H9 (cell line): ENCODE results near the gene HIRA. TPM values are rescaled to one million over a fixed set of nuclear protein-coding genes. Genes with fewer than 3 reads are reported as not detected.

Source experiments
- DNase-seq: peaks from one replicate; pipeline ENCODE4 v3.0.0-alpha.2; 2017
- H2AFZ ChIP-seq: one replicate; pipeline ENCODE4 v1.6.1; 2013; ENCODE audit warnings: mild to moderate bottlenecking, low read length, control low read depth, moderate library complexity
- H2AK5ac ChIP-seq: 2 replicates; pipeline ENCODE4 v1.6.1; 2013; ENCODE audit warnings: low read length, control low read depth, mixed read lengths; ENCODE audit not compliant: insufficient read length
- H2BK120ac ChIP-seq: one replicate; pipeline ENCODE4 v1.6.1; 2013; ENCODE audit warnings: low read depth, mild to moderate bottlenecking, low read length, control low read depth, inconsistent platforms; ENCODE audit not compliant: poor library complexity, severe bottlenecking
- H2BK12ac ChIP-seq: 2 replicates; pipeline ENCODE4 v1.6.1; 2013; ENCODE audit warnings: low read length, control low read depth, mixed read lengths, low read depth; ENCODE audit not compliant: insufficient read length
- H2BK15ac ChIP-seq: 2 replicates; pipeline ENCODE4 v1.6.1; 2013; ENCODE audit warnings: low read depth, low read length, control low read depth
- H2BK20ac ChIP-seq: one replicate; pipeline ENCODE4 v1.6.1; 2013; ENCODE audit warnings: low read depth, mild to moderate bottlenecking, low read length, control low read depth, inconsistent platforms; ENCODE audit not compliant: poor library complexity, severe bottlenecking
- H2BK5ac ChIP-seq: 2 replicates; pipeline ENCODE4 v1.6.1; 2013; ENCODE audit warnings: low read length, control low read depth, mixed read lengths; ENCODE audit not compliant: insufficient read length
- H3K14ac ChIP-seq: 2 replicates; pipeline ENCODE4 v1.6.1; 2013; ENCODE audit warnings: low read length, control low read depth; ENCODE audit not compliant: insufficient read depth
- H3K18ac ChIP-seq: 2 replicates; pipeline ENCODE4 v1.6.1; 2013; ENCODE audit warnings: low read depth, mild to moderate bottlenecking, mixed read lengths, low read length, control low read depth; ENCODE audit not compliant: insufficient read length
- H3K23ac ChIP-seq: 2 replicates; pipeline ENCODE4 v1.6.1; 2013; ENCODE audit warnings: low read length, control low read depth, mixed read lengths, low read depth; ENCODE audit not compliant: insufficient read length
- H3K23me2 ChIP-seq: 2 replicates; pipeline ENCODE4 v1.6.1; 2013; ENCODE audit warnings: low read depth, mild to moderate bottlenecking, mixed read lengths, low read length, control low read depth; ENCODE audit not compliant: insufficient read length, poor library complexity, severe bottlenecking
- H3K27ac ChIP-seq: 2 replicates; pipeline ENCODE4 v1.5.1; 2013; ENCODE audit warnings: low read length, control low read depth, mixed read lengths, low read depth; ENCODE audit not compliant: insufficient read length
- H3K27me3 ChIP-seq: 2 replicates; pipeline ENCODE4 v1.6.1; 2013; ENCODE audit warnings: low read length, control low read depth, inconsistent platforms; ENCODE audit not compliant: insufficient read depth
- H3K4ac ChIP-seq: 2 replicates; pipeline ENCODE4 v1.6.1; 2013; ENCODE audit warnings: low read depth, mild to moderate bottlenecking, control low read depth, inconsistent platforms, low read length, moderate library complexity
- H3K4me1 ChIP-seq: 2 replicates; pipeline ENCODE4 v1.6.1; 2013; ENCODE audit warnings: low read length, control low read depth, inconsistent platforms; ENCODE audit not compliant: insufficient read depth
- H3K4me2 ChIP-seq: 2 replicates; pipeline ENCODE4 v1.6.1; 2013; ENCODE audit warnings: low read length, control low read depth, mixed read lengths; ENCODE audit not compliant: insufficient read length, insufficient read depth
- H3K56ac ChIP-seq: 2 replicates; pipeline ENCODE4 v1.6.1; 2013; ENCODE audit warnings: low read depth, mild to moderate bottlenecking, mixed read lengths, low read length, control low read depth; ENCODE audit not compliant: insufficient read length
- H3K79me1 ChIP-seq: 2 replicates; pipeline ENCODE4 v1.6.1; 2013; ENCODE audit warnings: low read depth, mild to moderate bottlenecking, moderate library complexity, low read length, control low read depth, inconsistent platforms; ENCODE audit not compliant: insufficient read depth, poor library complexity, severe bottlenecking
- H3K79me2 ChIP-seq: 2 replicates; pipeline ENCODE4 v1.6.1; 2013; ENCODE audit warnings: low read length, control low read depth, inconsistent platforms; ENCODE audit not compliant: insufficient read depth
- H3K9ac ChIP-seq: 2 replicates; pipeline ENCODE4 v1.6.1; 2013; ENCODE audit warnings: low read length, control low read depth, mixed read lengths; ENCODE audit not compliant: insufficient read length; ENCODE audit errors: extremely low read depth
- H3K9me3 ChIP-seq: one replicate; pipeline ENCODE4 v1.6.1; 2013; ENCODE audit warnings: low read depth, low read length, inconsistent platforms; ENCODE audit not compliant: control insufficient read depth
- H3T11ph ChIP-seq: one replicate; pipeline ENCODE4 v1.6.1; 2013; ENCODE audit warnings: mild to moderate bottlenecking, low read length, control low read depth, inconsistent platforms
- H4K20me1 ChIP-seq: one replicate; pipeline ENCODE4 v1.6.1; 2013; ENCODE audit not compliant: control insufficient read depth, insufficient read length, insufficient read depth
- H4K5ac ChIP-seq: 2 replicates; pipeline ENCODE4 v1.6.1; 2013; ENCODE audit warnings: low read depth, mild to moderate bottlenecking, mixed read lengths, low read length, control low read depth; ENCODE audit not compliant: insufficient read length
- H4K8ac ChIP-seq: replicated peaks from 2 replicates; pipeline ENCODE4 v1.6.1; 2013; ENCODE audit warnings: low read length, control low read depth, mixed read lengths, low read depth; ENCODE audit not compliant: insufficient read length
- H4K91ac ChIP-seq: 2 replicates; pipeline ENCODE4 v1.6.1; 2013; ENCODE audit warnings: low read depth, mild to moderate bottlenecking, moderate library complexity, mixed read lengths, low read length, control low read depth; ENCODE audit not compliant: insufficient read length
- H3K27ac Mint-ChIP-seq, 3 experiments: 2 replicates in 2 of 3; 3 replicates in 1 of 3; pipeline ENCODE4 v1.8.0; 2020 to 2021; ENCODE audit warnings: mixed read lengths in 3 of 3, mild to moderate bottlenecking in 1 of 3, moderate library complexity in 1 of 3
- H3K27me3 Mint-ChIP-seq: 2 replicates; pipeline ENCODE4 v1.8.0; 2021; ENCODE audit warnings: low read depth, mild to moderate bottlenecking, moderate library complexity, mixed read lengths
- H3K36me3 Mint-ChIP-seq, 3 experiments: 2 replicates in 2 of 3; 3 replicates in 1 of 3; pipeline ENCODE4 v1.8.0; 2020 to 2021; ENCODE audit warnings: low read depth in 3 of 3, mixed read lengths in 3 of 3; ENCODE audit not compliant: insufficient read depth in 1 of 3
- H3K4me1 Mint-ChIP-seq, 2 experiments: 2 replicates each; pipeline ENCODE4 v1.8.0; 2020; ENCODE audit warnings: mixed read lengths in 2 of 2
- H3K4me3 Mint-ChIP-seq, 2 experiments: 2 replicates in 1 of 2; 3 replicates in 1 of 2; pipeline ENCODE4 v1.8.0; 2020 to 2021; ENCODE audit warnings: mild to moderate bottlenecking in 2 of 2, mixed read lengths in 2 of 2, moderate library complexity in 1 of 2
- H3K9me3 Mint-ChIP-seq, 2 experiments: 2 replicates in 1 of 2; 3 replicates in 1 of 2; pipeline ENCODE4 v1.8.0; 2020; ENCODE audit warnings: mild to moderate bottlenecking in 2 of 2, mixed read lengths in 2 of 2, moderate library complexity in 1 of 2
- WGBS: extraction: QIAGEN DNeasy Blood & Tissue Kit; methylation state at CpG from one replicate; pipeline ENCODE4 v1.1.7; 2013; ENCODE audit warnings: missing lambda C conversion rate, low lambda C conversion rate, mixed read lengths; ENCODE audit not compliant: insufficient read length; ENCODE audit errors: extremely low coverage; 5-methylcytosine and 5-hydroxymethylcytosine counted together
- total RNA-seq: library from RNA; stranded (reverse); gene quantifications from 2 replicates; pipeline ENCODE4 v1.2.1, GENCODE V29; 2021
- TF ChIP-seq, protein P1 (sequence below): fragments of 200-600 bp; sonication (generic); conservative IDR thresholded peaks from 3 replicates; pipeline ENCODE4 v1.8.0; 2021; ENCODE audit warnings: antibody characterized with exemption, mild to moderate bottlenecking

The HIRA gene
- total RNA-seq, 1 experiment from 2014 or later, result 51.9 TPM

GRCh38 chr22:19478901-19479354 lies 47.4 kb upstream of the HIRA start, which contains the start of gene UFD1:
UFD1 (minus strand) TSS chr22:19479193; CDS start chr22:19479085, 108 bp downstream.
- Histone ChIP-seq H4K8ac (no peak within 1 kb of the TSS), H3K9ac (peak within 1 kb of the TSS; percentile 96), H2BK120ac (peak within 1 kb of the TSS; percentile 95), H2BK12ac (peak within 1 kb of the TSS; percentile 95), H2BK20ac (no peak within 1 kb of the TSS), H3K79me2 (peaks cover 20% of the 10 kb centered on the region; the same call in 1 of the 2 replicates), H3K27me3 (no peaks in the 10 kb centered on the region), H3K4me1 (peaks cover 3% of the 10 kb centered on the region), H3K9me3 (no peaks in the 10 kb centered on the region), H2BK5ac (peak within 1 kb of the TSS; percentile 98), H3K4ac (no peak within 1 kb of the TSS; the same call in 1 of the 2 replicates), H2AFZ (peak within 1 kb of the TSS; percentile 93), H4K20me1 (no peaks in the 10 kb centered on the region), H3K18ac (peak within 1 kb of the TSS; percentile 99), H3K23ac (no peak within 1 kb of the TSS), H3K4me2 (peak within 1 kb of the TSS; percentile 75), H3T11ph (peak within 1 kb of the TSS; percentile 98), H4K5ac (peak within 1 kb of the TSS; percentile 97), H3K23me2 (peaks cover 13% of the 10 kb centered on the region), H4K91ac (peak within 1 kb of the TSS; percentile 48), H2AK5ac (no peak within 1 kb of the TSS), H3K14ac (peak within 1 kb of the TSS; percentile 98), H3K56ac (peak within 1 kb of the TSS; percentile 97), H3K27ac (peak within 1 kb of the TSS; percentile 93), H2BK15ac (no peak within 1 kb of the TSS), H3K79me1 (no peaks in the 10 kb centered on the region)
- TF ChIP-seq, protein P1, sequence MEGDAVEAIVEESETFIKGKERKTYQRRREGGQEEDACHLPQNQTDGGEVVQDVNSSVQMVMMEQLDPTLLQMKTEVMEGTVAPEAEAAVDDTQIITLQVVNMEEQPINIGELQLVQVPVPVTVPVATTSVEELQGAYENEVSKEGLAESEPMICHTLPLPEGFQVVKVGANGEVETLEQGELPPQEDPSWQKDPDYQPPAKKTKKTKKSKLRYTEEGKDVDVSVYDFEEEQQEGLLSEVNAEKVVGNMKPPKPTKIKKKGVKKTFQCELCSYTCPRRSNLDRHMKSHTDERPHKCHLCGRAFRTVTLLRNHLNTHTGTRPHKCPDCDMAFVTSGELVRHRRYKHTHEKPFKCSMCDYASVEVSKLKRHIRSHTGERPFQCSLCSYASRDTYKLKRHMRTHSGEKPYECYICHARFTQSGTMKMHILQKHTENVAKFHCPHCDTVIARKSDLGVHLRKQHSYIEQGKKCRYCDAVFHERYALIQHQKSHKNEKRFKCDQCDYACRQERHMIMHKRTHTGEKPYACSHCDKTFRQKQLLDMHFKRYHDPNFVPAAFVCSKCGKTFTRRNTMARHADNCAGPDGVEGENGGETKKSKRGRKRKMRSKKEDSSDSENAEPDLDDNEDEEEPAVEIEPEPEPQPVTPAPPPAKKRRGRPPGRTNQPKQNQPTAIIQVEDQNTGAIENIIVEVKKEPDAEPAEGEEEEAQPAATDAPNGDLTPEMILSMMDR, result no peak
- peaks cover 16 to 32% (median 20%) of the 10 kb centered on the region in 3 experiments for H3K36me3 Mint-ChIP-seq
- peak; percentile 87 for DNase-seq
- peak within 1 kb of the TSS; percentile 99 to 100 (median 100) for H3K27ac Mint-ChIP-seq
- H3K4me3 Mint-ChIP-seq, result peak within 1 kb of the TSS; percentile 98
- peaks cover 20% of the 10 kb centered on the region in 2 experiments for H3K4me1 Mint-ChIP-seq
- H3K27me3 Mint-ChIP-seq, result no peaks in the 10 kb centered on the region; the same call in 1 of the 2 replicates
- no peaks in the 10 kb centered on the region for H3K9me3 Mint-ChIP-seq
- WGBS, result no CpG with 5 or more reads among the region's 42 CpGs
